Sigmoid colon (tissue), 7 donors: ENCODE data around the gene PPP3R1. TPM values are rescaled to one million over a fixed set of nuclear protein-coding genes. Genes with fewer than 3 reads are reported as not detected.

Experiments used
- DNase-seq: peaks from one replicate; pipeline ENCODE4 v3.0.0-alpha.2; 2019
- H3K27ac ChIP-seq, 4 donors: fragments of 200-600 bp; sonication (generic); one replicate each; pipeline ENCODE4 v1.5.1; 2016 to 2019; ENCODE audit warnings: mild to moderate bottlenecking in 1 of 4
- H3K27me3 ChIP-seq, 3 donors: fragments of 200-600 bp; sonication (generic); one replicate each; pipeline ENCODE4 v1.5.1; 2019; ENCODE audit warnings: mild to moderate bottlenecking in 1 of 3
- H3K36me3 ChIP-seq, 4 donors: fragments of 200-600 bp; sonication (generic); one replicate each; pipeline ENCODE4 v1.5.1; 2016 to 2019
- H3K4me1 ChIP-seq, 4 donors: fragments of 200-600 bp; sonication (generic); one replicate each; pipeline ENCODE4 v1.5.1; 2017 to 2019
- H3K4me3 ChIP-seq, 4 donors: fragments of 200-600 bp; sonication (generic); one replicate each; pipeline ENCODE4 v1.5.1; 2017 to 2019; ENCODE audit warnings: mild to moderate bottlenecking in 2 of 4, moderate library complexity in 1 of 4
- H3K9me3 ChIP-seq, 4 donors: fragments of 200-600 bp in 3 of 4; sonication (generic) in 3 of 4; one replicate each; pipeline versions ENCODE4 v1.5.1 to v1.6.1; 2013 to 2019
- CTCF ChIP-seq, 4 experiments: fragments of 450-650 bp in 3 of 4; fragments of 200-600 bp in 1 of 4; IDR thresholded peaks; one replicate each; pipeline ENCODE4 v1.5.1; 2016 to 2019; ENCODE audit warnings: antibody characterized with exemption in 4 of 4, mild to moderate bottlenecking in 3 of 4, moderate library complexity in 2 of 4
- EP300 ChIP-seq, 4 donors: sonication (generic); formaldehyde crosslinking; IDR thresholded peaks; one replicate each; pipeline ENCODE4 v1.6.1; 2017; ENCODE audit warnings: antibody characterized with exemption in 4 of 4
- POLR2A ChIP-seq, 2 donors: fragments of 450-650 bp; IDR thresholded peaks; one replicate each; pipeline ENCODE4 v1.6.1; 2016; ENCODE audit warnings: antibody characterized with exemption in 2 of 2, mild to moderate bottlenecking in 2 of 2, moderate library complexity in 2 of 2
- POLR2AphosphoS5 ChIP-seq, 4 donors: sonication (generic); formaldehyde crosslinking; IDR thresholded peaks; one replicate each; pipeline ENCODE4 v1.6.1; 2017; ENCODE audit warnings: antibody characterized with exemption in 4 of 4
- WGBS, 2 donors: extraction: QIAGEN DNeasy Blood & Tissue Kit; methylation state at CpG; one replicate each; pipeline ENCODE4 v1.1.7; 2013; 5-methylcytosine and 5-hydroxymethylcytosine counted together
- intact Hi-C: fragments of 100-400 bp; cut with DNase I; formaldehyde crosslinking; loops from one replicate; pipeline ENCODE4 v1.15.1; 2023
- polyA plus RNA-seq, 3 donors: library from polyadenylated mRNA; stranded (reverse); fragments of 200-250 nt; gene quantifications; one replicate each; pipeline ENCODE4 v1.2.3, GENCODE V29; 2013
- total RNA-seq, 4 donors: library from RNA; depleted of rRNA; stranded (reverse); fragments of >200 nt; gene quantifications; one replicate each; pipeline ENCODE4 v1.1.0, GENCODE V29; 2016
- donor health status: healthy with polysubstance abuse.
- donor health status: Bipolar disorder and iron deficiency.
- donor health status: healthy.

Gene PPP3R1
- total and polyA plus RNA-seq, 7 donors, result 17.4 to 38.5 (median 28.8) TPM

DNA sequence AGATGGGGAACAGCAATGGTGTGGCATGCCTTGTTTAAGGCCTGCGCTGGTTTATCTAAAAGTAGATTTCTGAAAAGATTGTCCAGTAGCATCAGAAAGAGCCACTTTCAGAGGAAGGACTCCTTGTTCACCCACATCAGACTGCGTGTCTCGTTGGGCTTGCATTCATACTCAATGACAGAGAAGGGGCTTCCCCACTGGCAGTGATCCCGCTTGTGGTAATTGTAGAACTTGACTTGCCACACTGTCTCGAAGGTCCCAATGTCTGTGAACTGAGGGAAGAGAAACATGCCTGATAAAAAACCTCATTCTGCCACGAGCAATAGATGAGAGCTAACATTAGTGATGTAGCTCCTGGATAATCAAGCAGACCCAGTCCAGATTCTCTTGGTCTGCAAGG is 41.4 kb upstream of the PPP3R1 start:
- Histone ChIP-seq H3K4me1 (no peaks in the 10 kb centered on the region), H3K4me3 (no peak overlapping the region), H3K27me3 (no peaks in the 10 kb centered on the region), H3K36me3 (no peaks in the 10 kb centered on the region), H3K27ac (no peak overlapping the region), H3K9me3 (no peaks in the 10 kb centered on the region)
- intact Hi-C loops, result no loop called here
- TF ChIP-seq EP300 (IDR thresholded peaks at IDR 0.05) (no peak), CTCF (IDR thresholded peaks at IDR 0.05) (no peak), POLR2AphosphoS5 (IDR thresholded peaks at IDR 0.05) (no peak), POLR2A (IDR thresholded peaks at IDR 0.05) (no peak)
- DNase-seq, result no peak
- WGBS, 2 donors, result 77 to 81% methylated on average over 6 of the region's 6 CpGs

- Histone ChIP-seq H3K27ac (no peak overlapping the region), H3K36me3 (no peaks in the 10 kb centered on the region), H3K27me3 (no peaks in the 10 kb centered on the region), H3K9me3 (no peaks in the 10 kb centered on the region), H3K4me3 (no peak overlapping the region), H3K4me1 (peaks cover 0 to 6% (median 5%) of the 10 kb centered on the region in 4 donors)
- 92 to 94% methylated on average over 4 of the region's 4 CpGs for WGBS, 2 donors
- no peak for DNase-seq
- TF ChIP-seq POLR2A (IDR thresholded peaks at IDR 0.05) (no peak), CTCF (IDR thresholded peaks at IDR 0.05) (no peak), EP300 (IDR thresholded peaks at IDR 0.05) (no peak), POLR2AphosphoS5 (IDR thresholded peaks at IDR 0.05) (no peak)
- intact Hi-C loops, result no loop called here
Observed at GRCh38 chr2:68293024-68293423, 40.7 kb upstream of the PPP3R1 start.

GRCh38 chr2:68292108-68292710 is 39.9 kb upstream of the PPP3R1 start:
- intact Hi-C loops, result no loop called here
- WGBS, 2 donors, result 14 to 48% methylated on average over 3 of the region's 3 CpGs
- TF ChIP-seq EP300 (IDR thresholded peaks at IDR 0.05) (no peak), CTCF (IDR thresholded peaks at IDR 0.05) (peak in 3 of 4 experiments; percentile 28 to 42 (median 29))
- no peaks in the 10 kb centered on the region for H3K36me3 ChIP-seq
- H3K4me1 ChIP-seq, result peaks cover 0 to 14% (median 12%) of the 10 kb centered on the region in 4 donors
- no peaks in the 10 kb centered on the region for H3K27me3 ChIP-seq
- H3K9me3 ChIP-seq, result no peaks in the 10 kb centered on the region
- no peak overlapping the region for H3K4me3 ChIP-seq
- H3K27ac ChIP-seq, result no peak overlapping the region
- no peak for DNase-seq

DNA sequence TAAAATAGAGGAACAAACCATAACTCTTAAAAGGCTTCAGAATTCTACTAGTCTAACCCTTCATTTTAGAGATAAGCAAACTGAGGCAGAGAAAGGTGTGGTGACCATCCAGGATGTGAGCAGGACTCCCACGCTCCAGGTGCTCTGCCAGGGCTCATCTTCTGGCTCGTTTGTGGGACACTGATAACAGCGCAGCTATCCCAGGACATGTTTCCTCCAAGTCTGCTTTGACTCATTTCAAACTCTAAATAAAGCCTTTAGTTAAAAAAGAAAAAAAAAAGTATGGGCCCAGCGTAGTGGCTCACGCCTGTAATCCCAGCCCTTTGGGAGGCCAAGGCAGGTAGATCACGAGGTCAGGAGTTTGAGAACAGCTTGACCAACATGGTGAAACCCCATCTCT is 39.0 kb upstream of the PPP3R1 start:
- H3K27ac ChIP-seq, result no peak overlapping the region
- 67 to 82% methylated on average over 6 of the region's 6 CpGs for WGBS, 2 donors

More for the DNA sequence above, 39.0 kb upstream of the PPP3R1 start:
- H3K4me3 ChIP-seq, result no peak overlapping the region
- no peaks in the 10 kb centered on the region for H3K36me3 ChIP-seq
- H3K9me3 ChIP-seq, result no peaks in the 10 kb centered on the region
- H3K4me1 ChIP-seq, result peaks cover 0 to 14% (median 12%) of the 10 kb centered on the region in 4 donors
- TF ChIP-seq POLR2AphosphoS5 (IDR thresholded peaks at IDR 0.05) (no peak), POLR2A (IDR thresholded peaks at IDR 0.05) (no peak), CTCF (IDR thresholded peaks at IDR 0.05) (no peak), EP300 (IDR thresholded peaks at IDR 0.05) (no peak)
- H3K27me3 ChIP-seq, result no peaks in the 10 kb centered on the region
- DNase-seq, result no peak
- intact Hi-C loops, result no loop called here
